MM.1S (cell line): ENCODE measurements around the gene CTPS2.

Experiments
- DNase-seq: peaks from one replicate; pipeline ENCODE4 v3.0.0-alpha.2; 2015
- H2AFZ ChIP-seq: fragments of 300-600 bp; sonication (generic); 2 replicates; pipeline ENCODE4 v1.6.0; 2016; ENCODE audit warnings: antibody characterized with exemption, low read length
- H3F3A ChIP-seq: fragments of 300-600 bp; sonication (generic); 2 replicates; pipeline ENCODE4 v1.6.1; 2016; ENCODE audit warnings: mild to moderate bottlenecking, antibody characterized with exemption, low read length, moderate library complexity, mixed read lengths; ENCODE audit not compliant: insufficient read depth
- H3K27ac ChIP-seq: fragments of 300-600 bp; sonication (generic); 2 replicates; pipeline ENCODE4 v1.5.1; 2016; ENCODE audit warnings: mild to moderate bottlenecking, low read length
- H3K27me3 ChIP-seq: fragments of 300-600 bp; sonication (generic); replicated peaks from 2 replicates; pipeline ENCODE4 v1.6.0; 2016; ENCODE audit warnings: low read length; ENCODE audit not compliant: insufficient read depth
- H3K36me3 ChIP-seq: fragments of 300-600 bp; sonication (generic); replicated peaks from 2 replicates; pipeline ENCODE4 v1.6.1; 2016; ENCODE audit warnings: mild to moderate bottlenecking, low read length, mixed read lengths; ENCODE audit not compliant: insufficient read depth
- H3K4me1 ChIP-seq: fragments of 300-600 bp; sonication (generic); 2 replicates; pipeline ENCODE4 v1.6.1; 2016; ENCODE audit warnings: low read length, mixed read lengths
- H3K4me2 ChIP-seq: fragments of 300-600 bp; sonication (generic); 2 replicates; pipeline ENCODE4 v1.6.0; 2016; ENCODE audit warnings: low read depth, low read length
- H3K4me3 ChIP-seq: fragments of 300-600 bp; sonication (generic); 2 replicates; pipeline ENCODE4 v1.5.1; 2016; ENCODE audit warnings: low read length, mixed read lengths
- H3K79me2 ChIP-seq: fragments of 300-600 bp; sonication (generic); 2 replicates; pipeline ENCODE4 v1.6.1; 2016; ENCODE audit warnings: mixed run types, low read length, mixed read lengths
- H3K9ac ChIP-seq: fragments of 300-600 bp; sonication (generic); 2 replicates; pipeline ENCODE4 v1.6.1; 2016; ENCODE audit warnings: low read length, mixed read lengths
- H3K9me2 ChIP-seq: fragments of 300-600 bp; sonication (generic); replicated peaks from 2 replicates; pipeline ENCODE4 v1.6.1; 2016; ENCODE audit warnings: mild to moderate bottlenecking, low read length, mixed read lengths; ENCODE audit not compliant: insufficient read depth
- H3K9me3 ChIP-seq: fragments of 300-600 bp; sonication (generic); replicated peaks from 2 replicates; pipeline ENCODE4 v1.6.1; 2016; ENCODE audit warnings: mild to moderate bottlenecking, low read length, mixed read lengths; ENCODE audit not compliant: insufficient read depth
- H4K20me1 ChIP-seq: fragments of 300-600 bp; sonication (generic); 2 replicates; pipeline ENCODE4 v1.6.1; 2016; ENCODE audit warnings: mild to moderate bottlenecking, low read length, moderate library complexity, mixed read lengths; ENCODE audit not compliant: insufficient read depth
- CTCF ChIP-seq: fragments of 300-600 bp; sonication (generic); IDR thresholded peaks from 2 replicates; pipeline ENCODE4 v1.5.1; 2016; ENCODE audit warnings: antibody characterized with exemption, low read length, mixed read lengths
- EZH2 ChIP-seq: fragments of 300-600 bp; sonication (generic); optimal IDR thresholded peaks from 2 replicates; pipeline ENCODE3; 2017; ENCODE audit warnings: low read depth, mild to moderate bottlenecking, antibody characterized with exemption, low read length, mixed read lengths
- EZH2phosphoT487 ChIP-seq: fragments of 300-600 bp; sonication (generic); IDR thresholded peaks from 2 replicates; pipeline ENCODE4 v1.6.1; 2018; ENCODE audit warnings: antibody characterized with exemption, low read length

The CTPS2 gene

DNA sequence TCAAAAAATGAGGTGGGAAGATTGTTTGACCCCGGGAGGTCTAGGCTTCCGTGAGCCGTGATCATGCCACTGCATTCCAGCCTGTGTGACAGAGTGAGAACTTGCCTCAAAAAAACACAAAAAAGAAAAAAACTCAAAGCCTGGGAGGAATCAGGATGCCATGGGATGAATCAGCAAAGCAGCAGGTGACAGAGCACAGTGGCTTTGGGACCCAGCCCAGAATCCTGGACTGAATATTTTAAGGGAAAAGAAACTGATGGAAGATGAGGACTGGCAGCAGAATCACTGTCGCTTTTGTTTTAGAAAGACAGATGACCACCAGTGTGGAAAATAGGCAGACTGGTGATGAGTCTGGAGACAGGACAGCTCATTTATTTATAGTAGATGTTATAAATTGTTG lies 45.9 kb downstream of the CTPS2 start:
- H3K27ac ChIP-seq, result no peak overlapping the region
- TF ChIP-seq CTCF (no peak), EZH2phosphoT487 (no peak), EZH2 (no peak)
- no peaks in the 10 kb centered on the region for H3K9me3 ChIP-seq
- no peak overlapping the region for H3K9ac ChIP-seq
- no peak overlapping the region for H3K4me2 ChIP-seq
- H3K79me2 ChIP-seq, result no peaks in the 10 kb centered on the region
- no peaks in the 10 kb centered on the region for H4K20me1 ChIP-seq
- H3K36me3 ChIP-seq, result no peaks in the 10 kb centered on the region
- H3K9me2 ChIP-seq, result no peaks in the 10 kb centered on the region
- DNase-seq, result no peak
- no peak overlapping the region for H2AFZ ChIP-seq
- no peak overlapping the region for H3K4me3 ChIP-seq
- no peaks in the 10 kb centered on the region for H3K27me3 ChIP-seq
- no peaks in the 10 kb centered on the region for H3K4me1 ChIP-seq
- no peaks in the 10 kb centered on the region for H3F3A ChIP-seq

- no peaks in the 10 kb centered on the region for H3F3A ChIP-seq
- H3K4me3 ChIP-seq, result no peak overlapping the region
- H3K36me3 ChIP-seq, result no peaks in the 10 kb centered on the region
- H3K9ac ChIP-seq, result no peak overlapping the region
- DNase-seq, result no peak
- no peaks in the 10 kb centered on the region for H4K20me1 ChIP-seq
- no peak overlapping the region for H2AFZ ChIP-seq
- no peak overlapping the region for H3K4me2 ChIP-seq
- H3K27ac ChIP-seq, result no peak overlapping the region
- no peaks in the 10 kb centered on the region for H3K9me3 ChIP-seq
- H3K79me2 ChIP-seq, result no peaks in the 10 kb centered on the region
- H3K27me3 ChIP-seq, result no peaks in the 10 kb centered on the region
- no peak for TF ChIP-seq EZH2
- no peak for TF ChIP-seq CTCF
- no peak for TF ChIP-seq EZH2phosphoT487
- no peaks in the 10 kb centered on the region for H3K9me2 ChIP-seq
- H3K4me1 ChIP-seq, result no peaks in the 10 kb centered on the region
Observed at GRCh38 chrX:16665089-16665488, 47.4 kb downstream of the CTPS2 start.

DNA sequence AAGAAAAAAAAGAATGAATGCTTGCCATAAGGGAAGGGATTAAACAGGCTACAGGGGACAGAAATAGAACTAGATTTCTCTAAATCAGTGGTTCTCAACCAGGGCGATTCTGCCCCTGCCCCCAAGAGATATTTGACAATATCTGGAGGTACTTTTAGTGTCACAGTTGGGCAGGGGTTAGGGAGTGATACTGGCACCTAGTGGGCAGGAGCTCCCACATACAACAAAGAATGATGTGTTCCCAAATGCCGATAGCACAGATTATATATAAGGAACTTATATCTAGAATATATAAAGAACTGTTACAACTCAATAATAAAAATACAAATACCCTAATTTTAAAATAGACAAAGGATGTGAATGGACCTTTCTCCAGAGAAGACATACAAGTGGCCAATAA lies 47.8 kb downstream of the CTPS2 start:
- no peak overlapping the region for H2AFZ ChIP-seq
- H3K27ac ChIP-seq, result no peak overlapping the region

More for the DNA sequence above, 47.8 kb downstream of the CTPS2 start:
- Histone ChIP-seq H3K9me2 (no peaks in the 10 kb centered on the region), H3K27me3 (no peaks in the 10 kb centered on the region), H3K4me1 (no peaks in the 10 kb centered on the region), H3K9me3 (no peaks in the 10 kb centered on the region), H3K79me2 (no peaks in the 10 kb centered on the region), H4K20me1 (no peaks in the 10 kb centered on the region), H3K4me2 (no peak overlapping the region), H3K36me3 (no peaks in the 10 kb centered on the region), H3K4me3 (no peak overlapping the region), H3K9ac (no peak overlapping the region), H3F3A (no peaks in the 10 kb centered on the region)
- DNase-seq, result no peak
- TF ChIP-seq EZH2, result no peak
- TF ChIP-seq CTCF, result no peak
- no peak for TF ChIP-seq EZH2phosphoT487
